Pancreas (tissue), 10 donors: ENCODE measurements around the gene ACO2. TPM values are rescaled to one million over a fixed set of nuclear protein-coding genes. Genes with fewer than 3 reads are reported as not detected.
"Not testable (repeated sequence)": the region's sequence is repeated elsewhere in the genome, so short reads cannot be mapped to it uniquely, and the experiment has no call there.

Source experiments
- ATAC-seq, 4 donors: fragments of 200-7000 bp; cut with Tn5 transposase; one replicate each; pipeline versions ENCODE4 v1.8.0 to v1.9.1; 2020; ENCODE audit warnings: mild to moderate bottlenecking in 4 of 4, moderate library complexity in 4 of 4
- DNase-seq, 6 donors: peaks; one replicate each; pipeline ENCODE4 v3.0.0-alpha.2; 2020
- FAIRE-seq: peaks from 2 replicates; lab custom pipeline; 2012; peaks lifted over from hg19 to GRCh38; lab: Jason Lieb, UNC
- H3K27ac ChIP-seq, 4 donors: fragments of 200-600 bp; sonication (generic); 1 replicate in 3 of 4; 2 replicates in 1 of 4; pipeline versions ENCODE4 v1.5.0 to v1.8.0; 2020
- H3K27me3 ChIP-seq, 4 donors: fragments of 200-600 bp; one replicate each; pipeline ENCODE4 v1.8.0; 2021
- H3K36me3 ChIP-seq, 3 donors: fragments of 200-600 bp; sonication (generic) in 1 of 3; one replicate each; pipeline versions ENCODE4 v1.5.0 to v1.8.0; 2020 to 2021
- H3K4me1 ChIP-seq, 3 donors: fragments of 200-600 bp; one replicate each; pipeline ENCODE4 v1.8.0; 2021
- H3K4me3 ChIP-seq, 4 donors: fragments of 200-600 bp; sonication (generic) in 2 of 4; one replicate each; pipeline versions ENCODE4 v1.5.0 to v1.8.0; 2020 to 2021
- H3K9me3 ChIP-seq, 4 donors: fragments of 200-600 bp; one replicate each; pipeline ENCODE4 v1.8.0; 2021
- CTCF ChIP-seq, 4 donors: fragments of 200-600 bp; sonication (generic) in 3 of 4; IDR thresholded peaks; one replicate each; pipeline versions ENCODE4 v1.5.0 to v1.8.0; 2021; ENCODE audit warnings: antibody characterized with exemption in 4 of 4
- WGBS, 2 donors: extraction: QIAGEN DNeasy Blood & Tissue Kit; methylation state at CpG; one replicate each; pipeline ENCODE4 v1.1.7; 2013; 5-methylcytosine and 5-hydroxymethylcytosine counted together
- intact Hi-C, 3 donors: fragments of 100-400 bp; cut with DNase I; formaldehyde crosslinking; loops; one replicate each; pipeline versions ENCODE4 v1.11.1 to v1.14.2; 2022
- polyA plus RNA-seq, 2 donors: library from polyadenylated mRNA; stranded (reverse); fragments of 200-250 nt; gene quantifications; one replicate each; pipeline ENCODE4 v1.2.3, GENCODE V29; 2013
- total RNA-seq, 6 donors: library from RNA; stranded (reverse); fragmentation: NEBNext Ultra II Directional in 4 of 6; extraction: Animal tissue kit (Norgen Biotek cat#: 25700) in 4 of 6; gene quantifications; one replicate each; pipeline versions ENCODE4 v1.2.1 to v1.2.4, GENCODE V29; 2021 to 2023
- donor health status: healthy with polysubstance abuse.
- donor health status: DM: no; HTN: no; CAD: no; lungs with moderate emphysema.
- donor health status: DM: no; HTN: no; CAD: no.
- donor health status: control.
- donor health status: control.
- donor health status: Bipolar disorder and iron deficiency.
- donor health status: DM: yes; HTN: yes; CAD: no.
- donor health status: DM: no; HTN: no; CAD: no.
- donor health status: DM: no; HTN: no; CAD: no.
- donor health status: DM: yes; HTN: yes; CAD: no.

Gene ACO2
- total and polyA plus RNA-seq, 8 donors = 19.2 to 53.1 (median 37.6) TPM

- H3K27me3 ChIP-seq = no peaks in the 10 kb centered on the region
- DNase-seq = no peak
- H3K27ac ChIP-seq = no peak overlapping the region
- ATAC-seq = no peak
- TF ChIP-seq CTCF (IDR thresholded peaks at IDR 0.05) = no peak
- intact Hi-C loops = no loop called here
- WGBS, 2 donors = 80 to 86% methylated on average over 7 of the region's 7 CpGs
- FAIRE-seq = no peak
- H3K4me3 ChIP-seq = no peak overlapping the region
- no peaks in the 10 kb centered on the region for H3K9me3 ChIP-seq
- H3K36me3 ChIP-seq = no peaks in the 10 kb centered on the region
- peaks cover 0 to 15% (median 0%) of the 10 kb centered on the region in 3 donors for H3K4me1 ChIP-seq
Measured at GRCh38 chr22:41555325-41555982, 86.5 kb downstream of the ACO2 start.

- Histone ChIP-seq H3K4me1 (peaks cover 0 to 16% (median 0%) of the 10 kb centered on the region in 3 donors), H3K9me3 (no peaks in the 10 kb centered on the region), H3K27me3 (no peaks in the 10 kb centered on the region), H3K4me3 (no peak overlapping the region), H3K36me3 (no peaks in the 10 kb centered on the region), H3K27ac (peak overlapping the region in 1 of 4 donors; percentile 34)
- TF ChIP-seq CTCF (IDR thresholded peaks at IDR 0.05) = no peak
- DNase-seq (no peak), FAIRE-seq (no peak), ATAC-seq (no peak)
- intact Hi-C loops = no loop called here
- 90 to 91% methylated on average over 10 of the region's 10 CpGs for WGBS, 2 donors
Measured at GRCh38 chr22:41556561-41556960, 87.6 kb downstream of the ACO2 start.

GRCh38 chr22:41557401-41558240 is 88.7 kb downstream of the ACO2 start:
- H3K4me3 ChIP-seq = no peak overlapping the region
- ATAC-seq (peak in 3 of 4 donors; percentile 57 to 76 (median 70)), FAIRE-seq (no peak), DNase-seq (peak in 4 of 6 donors; percentile 58 to 75 (median 68))
- no peak for TF ChIP-seq CTCF (IDR thresholded peaks at IDR 0.05)
- peak overlapping the region in 1 of 4 donors; percentile 34 for H3K27ac ChIP-seq
- H3K4me1 ChIP-seq = peaks cover 0 to 18% (median 0%) of the 10 kb centered on the region in 3 donors
- WGBS, 2 donors = 44% methylated on average over 19 of the region's 19 CpGs
- H3K9me3 ChIP-seq = no peaks in the 10 kb centered on the region
- intact Hi-C loops = no loop called here
- H3K27me3 ChIP-seq = no peaks in the 10 kb centered on the region
- H3K36me3 ChIP-seq = no peaks in the 10 kb centered on the region

GRCh38 chr22:41558241-41558630 is 89.3 kb downstream of the ACO2 start:
- H3K36me3 ChIP-seq, H3K9me3 ChIP-seq, H3K4me3 ChIP-seq, ATAC-seq, FAIRE-seq, H3K27me3 ChIP-seq, intact Hi-C loops, DNase-seq: not testable (repeated sequence)
- 94 to 98% methylated on average over 13 of the region's 13 CpGs for WGBS, 2 donors
- Histone ChIP-seq H3K4me1 (peaks cover 0 to 22% (median 4%) of the 10 kb centered on the region in 3 donors), H3K27ac (peak overlapping the region in 1 of 4 donors; percentile 34)

- H3K4me3 ChIP-seq = no peak overlapping the region
Measured at GRCh38 chr22:41560095-41560471, 91.2 kb downstream of the ACO2 start.

More at GRCh38 chr22:41560095-41560471, 91.2 kb downstream of the ACO2 start:
- intact Hi-C loops = no loop called here
- Histone ChIP-seq H3K27ac (peak overlapping the region in 1 of 4 donors; percentile 71), H3K9me3 (no peaks in the 10 kb centered on the region), H3K4me1 (peaks cover 0 to 24% (median 8%) of the 10 kb centered on the region in 3 donors), H3K36me3 (no peaks in the 10 kb centered on the region), H3K27me3 (no peaks in the 10 kb centered on the region)
- no peak for ATAC-seq
- WGBS, 2 donors = 55 to 70% methylated on average over 6 of the region's 6 CpGs
- no peak for DNase-seq
- FAIRE-seq = no peak
- TF ChIP-seq CTCF (IDR thresholded peaks at IDR 0.05) = no peak
